Measurements from ENCODE around the gene LRP1-AS.

DNA sequence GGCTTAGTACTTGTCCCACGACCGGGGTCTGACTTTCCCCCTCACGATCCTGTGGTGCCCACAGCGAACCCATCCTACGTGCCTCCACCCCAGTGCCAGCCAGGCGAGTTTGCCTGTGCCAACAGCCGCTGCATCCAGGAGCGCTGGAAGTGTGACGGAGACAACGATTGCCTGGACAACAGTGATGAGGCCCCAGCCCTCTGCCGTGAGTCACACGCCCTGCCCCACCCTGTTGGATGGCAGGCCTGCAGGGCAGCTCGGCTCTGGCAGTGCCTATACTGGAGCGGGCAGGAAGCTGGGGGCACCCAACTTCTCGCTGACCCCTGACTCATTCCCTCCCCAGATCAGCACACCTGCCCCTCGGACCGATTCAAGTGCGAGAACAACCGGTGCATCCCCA lies 18.3 kb upstream of the LRP1-AS start:
- no peak for TF ChIP-seq MYC (IDR thresholded peaks at IDR 0.05; ENCODE audit: low read depth, low read length)
- TF ChIP-seq, protein P1, sequence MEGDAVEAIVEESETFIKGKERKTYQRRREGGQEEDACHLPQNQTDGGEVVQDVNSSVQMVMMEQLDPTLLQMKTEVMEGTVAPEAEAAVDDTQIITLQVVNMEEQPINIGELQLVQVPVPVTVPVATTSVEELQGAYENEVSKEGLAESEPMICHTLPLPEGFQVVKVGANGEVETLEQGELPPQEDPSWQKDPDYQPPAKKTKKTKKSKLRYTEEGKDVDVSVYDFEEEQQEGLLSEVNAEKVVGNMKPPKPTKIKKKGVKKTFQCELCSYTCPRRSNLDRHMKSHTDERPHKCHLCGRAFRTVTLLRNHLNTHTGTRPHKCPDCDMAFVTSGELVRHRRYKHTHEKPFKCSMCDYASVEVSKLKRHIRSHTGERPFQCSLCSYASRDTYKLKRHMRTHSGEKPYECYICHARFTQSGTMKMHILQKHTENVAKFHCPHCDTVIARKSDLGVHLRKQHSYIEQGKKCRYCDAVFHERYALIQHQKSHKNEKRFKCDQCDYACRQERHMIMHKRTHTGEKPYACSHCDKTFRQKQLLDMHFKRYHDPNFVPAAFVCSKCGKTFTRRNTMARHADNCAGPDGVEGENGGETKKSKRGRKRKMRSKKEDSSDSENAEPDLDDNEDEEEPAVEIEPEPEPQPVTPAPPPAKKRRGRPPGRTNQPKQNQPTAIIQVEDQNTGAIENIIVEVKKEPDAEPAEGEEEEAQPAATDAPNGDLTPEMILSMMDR (IDR thresholded peaks at IDR 0.05; ENCODE audit: low read depth, low read length): no peak
- no peak for TF ChIP-seq POLR2A (IDR thresholded peaks at IDR 0.05; ENCODE audit: extremely low read depth, insufficient read length)
- TF ChIP-seq, protein P2, sequence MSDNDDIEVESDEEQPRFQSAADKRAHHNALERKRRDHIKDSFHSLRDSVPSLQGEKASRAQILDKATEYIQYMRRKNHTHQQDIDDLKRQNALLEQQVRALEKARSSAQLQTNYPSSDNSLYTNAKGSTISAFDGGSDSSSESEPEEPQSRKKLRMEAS (IDR thresholded peaks at IDR 0.05; ENCODE audit: low read depth, low read length): no peak
